OCI-LY7 (cell line): Measurements from ENCODE around the gene SCGB1D4.

Experiments used
- CTCF ChIP-seq: fragments of 200-600 bp; sonication (generic); conservative IDR thresholded peaks from 2 replicates; pipeline ENCODE4 v1.5.1; 2014; ENCODE audit warnings: mild to moderate bottlenecking, antibody characterized with exemption, low read length, moderate library complexity, mixed read lengths
- EZH2phosphoT487 ChIP-seq: fragments of 200-600 bp; sonication (generic); IDR thresholded peaks from 2 replicates; pipeline ENCODE4 v1.6.1; 2018; ENCODE audit warnings: low read depth, borderline replicate concordance, mild to moderate bottlenecking, mixed run types, antibody characterized with exemption, low read length, moderate library complexity, mixed read lengths

- TF ChIP-seq CTCF (no peak), EZH2phosphoT487 (no peak)
Observed at GRCh38 chr11:62273284-62273683, 25.6 kb downstream of the SCGB1D4 start.
